Vagina (tissue), 2 donors: Measurements from ENCODE around the gene GRHPR.

ENCODE experiments used
- POLR2A ChIP-seq, 2 donors: fragments of 450-650 bp; IDR thresholded peaks; one replicate each; pipeline ENCODE4 v1.6.1; 2017; ENCODE audit warnings: antibody characterized with exemption in 2 of 2, mild to moderate bottlenecking in 2 of 2, moderate library complexity in 2 of 2
- POLR2AphosphoS5 ChIP-seq, 2 donors: sonication (generic); formaldehyde crosslinking; IDR thresholded peaks; one replicate each; pipeline ENCODE4 v1.9.0; 2017; ENCODE audit warnings: antibody characterized with exemption in 2 of 2, mild to moderate bottlenecking in 2 of 2, low read depth in 1 of 2; ENCODE audit not compliant: insufficient read depth in 1 of 2
- TF ChIP-seq, protein P1 (sequence below), 3 experiments: fragments of 450-650 bp in 2 of 3; fragments of 200-600 bp in 1 of 3; sonication (generic) in 1 of 3; IDR thresholded peaks; one replicate each; pipeline ENCODE4 v1.5.1; 2017 to 2019; ENCODE audit warnings: antibody characterized with exemption in 3 of 3, mild to moderate bottlenecking in 2 of 3, moderate library complexity in 2 of 3

DNA sequence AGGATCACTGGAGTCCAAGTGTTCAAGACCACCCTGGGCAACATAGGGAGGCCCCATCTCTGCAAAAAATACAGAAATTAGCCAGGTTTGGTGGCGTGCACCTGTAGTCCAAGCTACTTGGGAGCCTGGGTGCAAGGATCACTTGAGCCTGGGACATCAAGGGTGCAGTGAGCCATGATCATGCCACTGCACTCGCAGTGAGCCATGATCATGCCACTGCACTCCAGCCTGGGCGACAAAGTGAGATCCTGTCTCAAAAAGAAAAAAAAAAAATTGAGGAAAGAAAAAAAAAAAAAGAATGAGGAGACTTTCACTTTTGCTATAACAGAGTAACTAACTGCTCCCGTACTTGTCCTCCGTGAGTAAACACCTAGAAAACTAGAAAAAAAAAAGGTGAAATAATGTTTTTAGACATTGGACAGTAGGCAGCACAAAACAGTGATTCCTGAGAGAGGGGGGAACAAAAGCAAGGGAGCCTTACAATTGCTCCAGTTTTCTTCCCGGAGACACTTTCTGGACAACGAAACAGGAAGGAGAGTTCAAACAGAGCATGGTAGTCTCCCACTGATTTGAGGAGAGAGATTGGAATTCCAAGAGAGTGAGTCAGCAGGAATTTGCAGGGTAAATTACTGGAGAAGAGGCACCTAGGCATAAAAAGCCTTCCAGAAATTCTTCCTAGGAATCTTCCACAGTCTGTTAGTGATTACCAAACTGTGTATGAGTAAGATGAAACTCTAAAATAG lies 49.6 kb downstream of the GRHPR start:
- TF ChIP-seq, protein P1, sequence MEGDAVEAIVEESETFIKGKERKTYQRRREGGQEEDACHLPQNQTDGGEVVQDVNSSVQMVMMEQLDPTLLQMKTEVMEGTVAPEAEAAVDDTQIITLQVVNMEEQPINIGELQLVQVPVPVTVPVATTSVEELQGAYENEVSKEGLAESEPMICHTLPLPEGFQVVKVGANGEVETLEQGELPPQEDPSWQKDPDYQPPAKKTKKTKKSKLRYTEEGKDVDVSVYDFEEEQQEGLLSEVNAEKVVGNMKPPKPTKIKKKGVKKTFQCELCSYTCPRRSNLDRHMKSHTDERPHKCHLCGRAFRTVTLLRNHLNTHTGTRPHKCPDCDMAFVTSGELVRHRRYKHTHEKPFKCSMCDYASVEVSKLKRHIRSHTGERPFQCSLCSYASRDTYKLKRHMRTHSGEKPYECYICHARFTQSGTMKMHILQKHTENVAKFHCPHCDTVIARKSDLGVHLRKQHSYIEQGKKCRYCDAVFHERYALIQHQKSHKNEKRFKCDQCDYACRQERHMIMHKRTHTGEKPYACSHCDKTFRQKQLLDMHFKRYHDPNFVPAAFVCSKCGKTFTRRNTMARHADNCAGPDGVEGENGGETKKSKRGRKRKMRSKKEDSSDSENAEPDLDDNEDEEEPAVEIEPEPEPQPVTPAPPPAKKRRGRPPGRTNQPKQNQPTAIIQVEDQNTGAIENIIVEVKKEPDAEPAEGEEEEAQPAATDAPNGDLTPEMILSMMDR (IDR thresholded peaks at IDR 0.05): no peak
- TF ChIP-seq POLR2AphosphoS5 (IDR thresholded peaks at IDR 0.05; ENCODE audit: insufficient read depth in 1 of 2, low read depth in 1 of 2) (peak in 1 of 2 donors; percentile 66), POLR2A (IDR thresholded peaks at IDR 0.05) (no peak)
